H1 (cell line): ENCODE data around the gene PRKAB1. TPM values are rescaled to one million over a fixed set of nuclear protein-coding genes. Genes with fewer than 3 reads are reported as not detected.

ENCODE experiments used
- CTCF ChIA-PET: fragments of 300-600 bp; sonication (Branson Sonifier 250); formaldehyde crosslinking; loops from one replicate; lab custom pipeline; 2021; ENCODE audit not compliant: partially characterized antibody; lab: Charles Lee
- POLR2A ChIA-PET: fragments of 300-600 bp; sonication (Branson Sonifier 250); formaldehyde crosslinking; loops from one replicate; lab custom pipeline; 2021; ENCODE audit warnings: inconsistent platforms; ENCODE audit not compliant: partially characterized antibody; lab: Charles Lee
- DNase-seq, 2 experiments: peaks; one replicate each; pipeline versions ENCODE4 v3.0.0 to v3.0.0-alpha.2; 2010 to 2022; ENCODE audit warnings: low spot score in 2 of 2, low read depth in 1 of 2, mixed read lengths in 1 of 2
- FAIRE-seq: peaks from 2 replicates; lab custom pipeline; 2011; peaks lifted over from hg19 to GRCh38; lab: Jason Lieb, UNC
- H2AFZ ChIP-seq: 2 replicates; pipeline ENCODE4 v1.8.1; 2012; ENCODE audit warnings: low read length, inconsistent platforms
- H2AK5ac ChIP-seq: 2 replicates; pipeline ENCODE4 v1.6.1; 2013; ENCODE audit warnings: low read depth, low read length
- H2BK120ac ChIP-seq: replicated peaks from 2 replicates; pipeline ENCODE3; 2013; ENCODE audit warnings: low read depth, low read length, inconsistent platforms
- H2BK12ac ChIP-seq: 2 replicates; pipeline ENCODE4 v1.6.1; 2013; ENCODE audit warnings: low read depth, low read length
- H2BK15ac ChIP-seq: 2 replicates; pipeline ENCODE4 v1.6.1; 2013; ENCODE audit warnings: low read length
- H2BK20ac ChIP-seq: 2 replicates; pipeline ENCODE4 v1.6.1; 2013; ENCODE audit warnings: low read length
- H2BK5ac ChIP-seq: 2 replicates; pipeline ENCODE4 v1.6.1; 2013; ENCODE audit warnings: low read depth, low read length
- H3K14ac ChIP-seq: 2 replicates; pipeline ENCODE4 v1.6.1; 2013; ENCODE audit warnings: inconsistent platforms; ENCODE audit not compliant: insufficient read length
- H3K18ac ChIP-seq: 2 replicates; pipeline ENCODE4 v1.6.1; 2013; ENCODE audit warnings: low read length; ENCODE audit errors: extremely low read depth
- H3K23ac ChIP-seq: 2 replicates; pipeline ENCODE4 v1.6.1; 2013; ENCODE audit warnings: inconsistent platforms; ENCODE audit not compliant: insufficient read length
- H3K23me2 ChIP-seq: 2 replicates; pipeline ENCODE4 v1.6.1; 2013; ENCODE audit warnings: low read depth, low read length
- H3K27ac ChIP-seq: 2 replicates; pipeline ENCODE4 v1.6.1; 2011; ENCODE audit warnings: low read depth, low read length, inconsistent platforms
- H3K27me3 ChIP-seq, 4 experiments: replicated peaks in 1 of 4; 1 replicate in 1 of 4; 2 replicates in 3 of 4; pipeline versions ENCODE4 v1.6.1 to v1.8.1; 2011 to 2013; ENCODE audit warnings: low read length in 3 of 4, mild to moderate bottlenecking in 3 of 4, inconsistent platforms in 2 of 4, mixed read lengths in 2 of 4, moderate library complexity in 1 of 4; ENCODE audit not compliant: control insufficient read depth in 3 of 4, insufficient read depth in 3 of 4; ENCODE audit errors: extremely low read depth in 1 of 4
- H3K36me3 ChIP-seq, 4 experiments: 2 replicates each; pipeline versions ENCODE4 v1.6.1 to v1.8.1; 2011 to 2013; ENCODE audit warnings: mild to moderate bottlenecking in 4 of 4, low read length in 3 of 4, moderate library complexity in 2 of 4, control low read depth in 1 of 4, inconsistent platforms in 1 of 4; ENCODE audit not compliant: insufficient read depth in 4 of 4, control insufficient read depth in 2 of 4
- H3K4ac ChIP-seq: replicated peaks from 2 replicates; pipeline ENCODE3; 2013; ENCODE audit warnings: low read length, low read depth, mixed read lengths, inconsistent platforms; ENCODE audit not compliant: insufficient read length
- H3K4me1 ChIP-seq, 4 experiments: replicated peaks in 1 of 4; 1 replicate in 1 of 4; 2 replicates in 3 of 4; pipeline versions ENCODE4 v1.6.1 to v1.8.1; 2011 to 2013; ENCODE audit warnings: low read length in 3 of 4, inconsistent platforms in 2 of 4, mixed read lengths in 1 of 4; ENCODE audit not compliant: insufficient read depth in 4 of 4, control insufficient read depth in 3 of 4
- H3K4me2 ChIP-seq, 2 experiments: 2 replicates each; pipeline versions ENCODE4 v1.6.1 to v1.8.1; 2011 to 2013; ENCODE audit warnings: low read depth in 2 of 2, low read length in 2 of 2, control low read depth in 1 of 2, inconsistent platforms in 1 of 2, mild to moderate bottlenecking in 1 of 2; ENCODE audit not compliant: insufficient read depth in 1 of 2
- H3K4me3 ChIP-seq, 4 experiments: fragments of 200-600, 300-600 bp in 1 of 4; sonication (generic), shearing (Covaris generic), sonication (Bioruptor Twin) in 1 of 4; 2 replicates each; pipeline versions ENCODE4 v1.5.1 to v1.8.1; 2011 to 2016; ENCODE audit warnings: low read length in 4 of 4, low read depth in 3 of 4, control low read depth in 2 of 4, inconsistent platforms in 2 of 4, mild to moderate bottlenecking in 2 of 4, mixed read lengths in 1 of 4, moderate library complexity in 1 of 4; ENCODE audit not compliant: insufficient read depth in 2 of 4; ENCODE audit errors: extremely low read depth in 1 of 4
- H3K56ac ChIP-seq: replicated peaks from 2 replicates; pipeline ENCODE3; 2013; ENCODE audit warnings: low read depth, mild to moderate bottlenecking, mixed read lengths, low read length, inconsistent platforms; ENCODE audit not compliant: insufficient read length
- H3K79me1 ChIP-seq: 2 replicates; pipeline ENCODE4 v1.6.1; 2013; ENCODE audit warnings: low read depth, low read length, control low read depth
- H3K79me2 ChIP-seq, 2 experiments: 2 replicates each; pipeline versions ENCODE4 v1.6.1 to v1.8.1; 2012 to 2013; ENCODE audit warnings: low read length in 2 of 2, mild to moderate bottlenecking in 2 of 2, inconsistent platforms in 1 of 2; ENCODE audit not compliant: insufficient read depth in 2 of 2, control insufficient read depth in 1 of 2
- H3K9ac ChIP-seq, 4 experiments: replicated peaks in 1 of 4; 1 replicate in 1 of 4; 2 replicates in 3 of 4; pipeline versions ENCODE4 v1.6.1 to v1.8.1; 2011 to 2013; ENCODE audit warnings: low read depth in 3 of 4, low read length in 3 of 4, control low read depth in 2 of 4, mild to moderate bottlenecking in 2 of 4, moderate library complexity in 2 of 4, inconsistent platforms in 1 of 4; ENCODE audit errors: extremely low read depth in 1 of 4
- H3K9me3 ChIP-seq, 2 experiments: 2 replicates each; pipeline versions ENCODE4 v1.6.1 to v1.8.1; 2012 to 2013; ENCODE audit warnings: mild to moderate bottlenecking in 2 of 2, moderate library complexity in 2 of 2, control low read depth in 1 of 2, inconsistent platforms in 1 of 2, low read depth in 1 of 2, low read length in 1 of 2, mixed read lengths in 1 of 2; ENCODE audit not compliant: insufficient read depth in 2 of 2
- H4K20me1 ChIP-seq, 2 experiments: replicated peaks in 1 of 2; 2 replicates each; pipeline versions ENCODE3 to v1.8.1; 2011 to 2013; ENCODE audit warnings: inconsistent platforms in 2 of 2, low read length in 2 of 2, mild to moderate bottlenecking in 1 of 2; ENCODE audit not compliant: insufficient read depth in 2 of 2, control insufficient read depth in 1 of 2
- H4K5ac ChIP-seq: 2 replicates; pipeline ENCODE4 v1.6.1; 2013; ENCODE audit warnings: low read length, low read depth, mixed read lengths, inconsistent platforms; ENCODE audit not compliant: insufficient read length
- H4K8ac ChIP-seq: 2 replicates; pipeline ENCODE4 v1.8.0; 2013; ENCODE audit warnings: mild to moderate bottlenecking, moderate library complexity, low read length, inconsistent platforms; ENCODE audit not compliant: insufficient read depth; ENCODE audit errors: extremely low read depth
- H4K91ac ChIP-seq: replicated peaks from 2 replicates; pipeline ENCODE3; 2013; ENCODE audit warnings: low read length, mixed read lengths, inconsistent platforms; ENCODE audit not compliant: insufficient read length
- CEBPB ChIP-seq: IDR thresholded peaks from 2 replicates; pipeline ENCODE4 v1.6.1; 2012; ENCODE audit warnings: low read depth, low read length
- CTBP2 ChIP-seq: IDR thresholded peaks from 2 replicates; pipeline ENCODE4 v1.7.0; 2011; ENCODE audit warnings: borderline replicate concordance, mild to moderate bottlenecking, moderate library complexity, mixed read lengths, low read length; ENCODE audit not compliant: insufficient read depth, insufficient read length
- KDM4A ChIP-seq: IDR thresholded peaks from one replicate; pipeline ENCODE4 v1.7.1; 2012; ENCODE audit warnings: low read depth, mild to moderate bottlenecking, moderate library complexity, low read length, inconsistent platforms; ENCODE audit not compliant: severe bottlenecking
- NANOG ChIP-seq: IDR thresholded peaks from 2 replicates; pipeline ENCODE4 v1.6.1; 2011; ENCODE audit warnings: low read length, low read depth, mild to moderate bottlenecking, inconsistent platforms; ENCODE audit not compliant: insufficient read depth, poor library complexity, severe bottlenecking
- NRF1 ChIP-seq: IDR thresholded peaks from 2 replicates; pipeline ENCODE4 v1.6.1; 2011; ENCODE audit warnings: mild to moderate bottlenecking, low read depth, low read length, improper control_type of control experiment
- POU5F1 ChIP-seq: IDR thresholded peaks from 2 replicates; pipeline ENCODE4 v1.6.1; 2011; ENCODE audit warnings: low read depth, mild to moderate bottlenecking, low read length, moderate library complexity
- RBBP5 ChIP-seq: IDR thresholded peaks from 2 replicates; pipeline ENCODE4 v1.7.1; 2012; ENCODE audit warnings: low read depth, mild to moderate bottlenecking, inconsistent platforms, low read length, moderate library complexity, borderline replicate concordance
- RNF2 ChIP-seq: fragments of 200-900, 300-1000 bp; sonication (generic); IDR thresholded peaks from 2 replicates; pipeline ENCODE4 v1.7.1; 2016; ENCODE audit warnings: borderline replicate concordance, low read depth, mild to moderate bottlenecking, antibody characterized with exemption, low read length; ENCODE audit not compliant: poor library complexity, severe bottlenecking; ENCODE audit errors: missing control alignments
- TAF1 ChIP-seq: IDR thresholded peaks from 2 replicates; pipeline ENCODE4 v1.6.1; 2011; ENCODE audit warnings: mild to moderate bottlenecking, low read depth, low read length
- YY1 ChIP-seq: IDR thresholded peaks from 2 replicates; pipeline ENCODE4 v1.6.1; 2011; ENCODE audit warnings: low read depth, mild to moderate bottlenecking, low read length
- WGBS, 2 experiments: shearing (Covaris generic) in 1 of 2; methylation state at CpG; one replicate each; pipeline versions ENCODE4 v1.1.6 to v1.1.7; 2013 to 2015; ENCODE audit warnings: low lambda C conversion rate in 2 of 2, mixed read lengths in 2 of 2, inconsistent platforms in 1 of 2, low coverage in 1 of 2, missing lambda C conversion rate in 1 of 2; ENCODE audit not compliant: insufficient replicate concordance in 2 of 2, insufficient coverage in 1 of 2, insufficient read length in 1 of 2; ENCODE audit errors: extremely low coverage in 1 of 2, missing lambda C conversion rate in 1 of 2; 5-methylcytosine and 5-hydroxymethylcytosine counted together
- polyA plus RNA-seq, 7 experiments: library from polyadenylated mRNA; depleted of rRNA in 3 of 7; stranded (reverse) in 5 of 7; unstranded in 2 of 7; fragments of >200 nt in 5 of 7; fragments of 200-250 nt in 2 of 7; gene quantifications; 1 replicate in 5 of 7; 2 replicates in 1 of 7; 4 replicates in 1 of 7; pipeline versions ENCODE4 v1.2.1 to v1.2.3, GENCODE V29; 2011 to 2013; ENCODE audit warnings: missing spikeins in 2 of 7, mixed read lengths in 2 of 7
- total RNA-seq: library from RNA; stranded (reverse); fragmentation: NEBNext Ultra II Directional; extraction: Animal tissue kit (Norgen Biotek cat#: 25700); gene quantifications from 2 replicates; pipeline ENCODE4 v1.2.1, GENCODE V29; 2021
- TF ChIP-seq, protein P1 (sequence below): IDR thresholded peaks from 2 replicates; pipeline ENCODE4 v1.6.1; 2012; ENCODE audit warnings: inconsistent platforms

The PRKAB1 gene
- total and polyA plus RNA-seq, 2 of the 8 experiments (the other 6 are each of a cell fraction or from before 2014, with no cell fraction given), result 24.0 to 32.1 TPM

DNA sequence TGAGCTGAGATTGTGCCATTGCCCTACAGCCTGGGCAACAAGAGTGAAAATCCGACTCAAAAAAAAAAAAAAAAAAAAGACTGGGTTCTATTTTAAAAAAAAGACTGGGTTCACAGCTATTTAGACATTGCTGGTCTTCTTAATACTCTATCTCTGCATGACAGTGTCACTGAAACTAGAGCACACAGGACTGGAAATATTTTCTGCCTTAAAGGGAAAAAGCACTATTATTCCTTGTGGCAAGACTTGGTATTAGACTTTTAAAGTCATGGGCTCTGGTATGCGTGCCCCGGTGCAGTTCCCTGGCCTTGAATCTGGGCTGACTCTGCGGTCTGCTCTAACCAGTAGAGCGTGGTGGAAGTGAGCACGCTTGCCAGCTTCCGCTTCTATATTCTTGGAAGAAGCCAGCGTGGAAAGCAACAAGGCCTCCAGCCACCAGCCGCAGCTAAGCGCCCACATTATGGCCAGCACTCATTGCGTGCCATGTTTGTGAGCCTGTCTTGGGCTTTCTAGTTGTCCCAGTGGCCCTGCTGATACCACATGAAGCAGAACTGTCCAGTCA lies 31.3 kb downstream of the PRKAB1 start:
- H4K8ac ChIP-seq, result no peak overlapping the region
- DNase-seq (no peak), FAIRE-seq (no peak)
- no peak overlapping the region for H3K4me2 ChIP-seq
- no peak overlapping the region for H3K18ac ChIP-seq
- H4K91ac ChIP-seq, result no peak overlapping the region
- ChIA-PET CTCF (interaction anchor here (0.6 to 1.7 kb wide), 4 partner anchors 12 to 283 kb away, joined by 3 to 5 read pairs (median 4); no protein-coding TSS in a partner anchor), POLR2A (interaction anchor here (0.6 to 1.1 kb wide), 2 partner anchors 9 to 99 kb away, joined by 3 read pairs; no protein-coding TSS in a partner anchor)
- H3K56ac ChIP-seq, result no peak overlapping the region
- no peak overlapping the region for H3K9ac ChIP-seq
- no peaks in the 10 kb centered on the region for H3K27me3 ChIP-seq
- H2AK5ac ChIP-seq, result no peak overlapping the region
- no peak overlapping the region for H3K4me3 ChIP-seq
- no peak overlapping the region for H2AFZ ChIP-seq
- H3K4me1 ChIP-seq, result peaks cover 0 to 5% (median 4%) of the 10 kb centered on the region in 4 experiments; a peak in 4 of 7 replicates
- no peak overlapping the region for H2BK120ac ChIP-seq
- H4K20me1 ChIP-seq, result peaks cover 2% of the 10 kb centered on the region in 2 experiments
- no peaks in the 10 kb centered on the region for H3K79me1 ChIP-seq
- no peaks in the 10 kb centered on the region; the same call in 1 of the 2 replicates for H3K23me2 ChIP-seq
- H3K9me3 ChIP-seq, result no peaks in the 10 kb centered on the region
- H2BK5ac ChIP-seq, result no peak overlapping the region
- H4K5ac ChIP-seq, result no peak overlapping the region
- H3K79me2 ChIP-seq, result no peaks in the 10 kb centered on the region
- no peak overlapping the region for H2BK20ac ChIP-seq
- H3K36me3 ChIP-seq, result peaks cover 2 to 37% (median 23%) of the 10 kb centered on the region in 4 experiments
- no peak overlapping the region for H3K4ac ChIP-seq
- no peak overlapping the region for H3K14ac ChIP-seq
- 99% methylated on average over 10 of the region's 11 CpGs; no CpG with 5 or more reads in 1 of the 2 experiments for WGBS, 2 experiments
- no peak overlapping the region for H2BK12ac ChIP-seq
- H3K27ac ChIP-seq, result no peak overlapping the region
- no peak overlapping the region for H2BK15ac ChIP-seq
- H3K23ac ChIP-seq, result no peak overlapping the region
- TF ChIP-seq, protein P1, sequence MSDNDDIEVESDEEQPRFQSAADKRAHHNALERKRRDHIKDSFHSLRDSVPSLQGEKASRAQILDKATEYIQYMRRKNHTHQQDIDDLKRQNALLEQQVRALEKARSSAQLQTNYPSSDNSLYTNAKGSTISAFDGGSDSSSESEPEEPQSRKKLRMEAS, result no peak
- no peak for TF ChIP-seq CEBPB
- TF ChIP-seq POU5F1, result no peak
- no peak for TF ChIP-seq CTBP2
- TF ChIP-seq NANOG, result no peak
- TF ChIP-seq TAF1, result no peak
- no peak for TF ChIP-seq YY1
- TF ChIP-seq NRF1, result no peak
- no peak for TF ChIP-seq RBBP5
- TF ChIP-seq RNF2, result no peak
- TF ChIP-seq KDM4A, result no peak
